Adipocyte (in vitro differentiated cells): ENCODE measurements around the gene LINGO1.

ENCODE experiments used
- DNase-seq: peaks from one replicate; pipeline ENCODE4 v3.0.0-alpha.2; 2015; ENCODE audit warnings: low read depth
- H3K27me3 ChIP-seq: replicated peaks from 2 replicates; pipeline ENCODE4 v1.7.0; 2013; ENCODE audit warnings: mild to moderate bottlenecking, low read length, moderate library complexity; ENCODE audit not compliant: control insufficient read depth, insufficient read depth
- H3K36me3 ChIP-seq: 2 replicates; pipeline ENCODE4 v1.7.0; 2013; ENCODE audit warnings: low read length, mild to moderate bottlenecking, moderate library complexity; ENCODE audit not compliant: control insufficient read depth, insufficient read depth, severe bottlenecking
- H3K4me1 ChIP-seq: 2 replicates; pipeline ENCODE4 v1.7.0; 2013; ENCODE audit warnings: mild to moderate bottlenecking, low read length, moderate library complexity; ENCODE audit not compliant: control insufficient read depth, insufficient read depth
- H3K4me3 ChIP-seq: 2 replicates; pipeline ENCODE4 v1.7.0; 2013; ENCODE audit warnings: mild to moderate bottlenecking, low read length, moderate library complexity
- H3K9ac ChIP-seq: 2 replicates; pipeline ENCODE4 v1.7.0; 2013; ENCODE audit warnings: mild to moderate bottlenecking, low read length, moderate library complexity
- H3K9me3 ChIP-seq: 2 replicates; pipeline ENCODE4 v1.7.0; 2013; ENCODE audit warnings: mild to moderate bottlenecking, low read length, moderate library complexity; ENCODE audit not compliant: control insufficient read depth

LINGO1 gene

GRCh38 chr15:77653832-77654480, 21.2 kb upstream of the LINGO1 start:
- Histone ChIP-seq H3K4me3 (no peak overlapping the region), H3K4me1 (no peaks in the 10 kb centered on the region), H3K27me3 (peaks cover 82% of the 10 kb centered on the region), H3K9ac (no peak overlapping the region), H3K9me3 (peaks cover 11% of the 10 kb centered on the region), H3K36me3 (no peaks in the 10 kb centered on the region)
- DNase-seq, result no peak

GRCh38 chr15:77650265-77650664, 17.6 kb upstream of the LINGO1 start:
- Histone ChIP-seq H3K36me3 (no peaks in the 10 kb centered on the region), H3K4me1 (no peaks in the 10 kb centered on the region), H3K4me3 (no peak overlapping the region), H3K9ac (no peak overlapping the region), H3K9me3 (peaks cover 11% of the 10 kb centered on the region), H3K27me3 (peaks cover 84% of the 10 kb centered on the region)
- no peak for DNase-seq

GRCh38 chr15:77649610-77650009, 16.9 kb upstream of the LINGO1 start:
- Histone ChIP-seq H3K36me3 (no peaks in the 10 kb centered on the region), H3K4me1 (no peaks in the 10 kb centered on the region), H3K4me3 (no peak overlapping the region), H3K9me3 (peaks cover 11% of the 10 kb centered on the region), H3K27me3 (peaks cover 82% of the 10 kb centered on the region), H3K9ac (no peak overlapping the region)
- DNase-seq, result no peak

- no peaks in the 10 kb centered on the region for H3K36me3 ChIP-seq
- no peak overlapping the region for H3K4me3 ChIP-seq
- no peaks in the 10 kb centered on the region for H3K4me1 ChIP-seq
- H3K9ac ChIP-seq, result no peak overlapping the region
- DNase-seq, result no peak
- H3K27me3 ChIP-seq, result peaks cover 77% of the 10 kb centered on the region
- peaks cover 6% of the 10 kb centered on the region for H3K9me3 ChIP-seq
These were observed 16.3 kb upstream of the LINGO1 start for GRCh38 chr15:77649017-77649416.

GRCh38 chr15:77647961-77648360, 15.2 kb upstream of the LINGO1 start:
- H3K27me3 ChIP-seq, result peaks cover 77% of the 10 kb centered on the region
- DNase-seq, result no peak

GRCh38 chr15:77646104-77646694, 13.5 kb upstream of the LINGO1 start:
- H3K9me3 ChIP-seq, result no peaks in the 10 kb centered on the region
- H3K4me3 ChIP-seq, result no peak overlapping the region
- no peaks in the 10 kb centered on the region for H3K36me3 ChIP-seq
- H3K9ac ChIP-seq, result no peak overlapping the region
- peaks cover 79% of the 10 kb centered on the region for H3K27me3 ChIP-seq
- DNase-seq, result no peak
- no peaks in the 10 kb centered on the region for H3K4me1 ChIP-seq

More at GRCh38 chr15:77647961-77648360, 15.2 kb upstream of the LINGO1 start:
- Histone ChIP-seq H3K9ac (no peak overlapping the region), H3K9me3 (no peaks in the 10 kb centered on the region), H3K4me1 (no peaks in the 10 kb centered on the region), H3K4me3 (no peak overlapping the region), H3K36me3 (no peaks in the 10 kb centered on the region)

GRCh38 chr15:77645602-77646001, 12.9 kb upstream of the LINGO1 start:
- Histone ChIP-seq H3K36me3 (no peaks in the 10 kb centered on the region), H3K27me3 (peaks cover 79% of the 10 kb centered on the region), H3K9me3 (no peaks in the 10 kb centered on the region), H3K4me3 (no peak overlapping the region), H3K4me1 (no peaks in the 10 kb centered on the region), H3K9ac (no peak overlapping the region)
- DNase-seq, result no peak

GRCh38 chr15:77644543-77645247, 12.0 kb upstream of the LINGO1 start:
- Histone ChIP-seq H3K9ac (no peak overlapping the region), H3K36me3 (no peaks in the 10 kb centered on the region), H3K4me3 (no peak overlapping the region), H3K4me1 (no peaks in the 10 kb centered on the region), H3K9me3 (no peaks in the 10 kb centered on the region), H3K27me3 (peaks cover 77% of the 10 kb centered on the region)
- no peak for DNase-seq

GRCh38 chr15:77643764-77644163, 11.1 kb upstream of the LINGO1 start:
- Histone ChIP-seq H3K27me3 (peaks cover 76% of the 10 kb centered on the region), H3K9ac (no peak overlapping the region), H3K9me3 (no peaks in the 10 kb centered on the region), H3K4me3 (no peak overlapping the region), H3K4me1 (no peaks in the 10 kb centered on the region), H3K36me3 (no peaks in the 10 kb centered on the region)
- no peak for DNase-seq

GRCh38 chr15:77642793-77643430, 10.2 kb upstream of the LINGO1 start:
- no peak overlapping the region for H3K4me3 ChIP-seq
- peak; percentile 38 for DNase-seq
- no peaks in the 10 kb centered on the region for H3K9me3 ChIP-seq
- H3K4me1 ChIP-seq, result no peaks in the 10 kb centered on the region
- H3K27me3 ChIP-seq, result peaks cover 75% of the 10 kb centered on the region
- no peaks in the 10 kb centered on the region for H3K36me3 ChIP-seq
- no peak overlapping the region for H3K9ac ChIP-seq

GRCh38 chr15:77641999-77642398, 9.3 kb upstream of the LINGO1 start:
- H3K4me3 ChIP-seq, result no peak overlapping the region
- no peaks in the 10 kb centered on the region for H3K9me3 ChIP-seq
- H3K27me3 ChIP-seq, result peaks cover 80% of the 10 kb centered on the region
- H3K36me3 ChIP-seq, result no peaks in the 10 kb centered on the region
- H3K4me1 ChIP-seq, result no peaks in the 10 kb centered on the region
- H3K9ac ChIP-seq, result no peak overlapping the region
- no peak for DNase-seq
